GM21529 (cell line): ENCODE measurements around the gene MPLKIP.
A peak's percentile ranks its signal among the peaks of the same experiment; 100 is the strongest.
"Not testable (repeated sequence)": the region's sequence is repeated elsewhere in the genome, so short reads cannot be mapped to it uniquely, and the experiment has no call there.

Experiments
- ATAC-seq: cut with Tn5 transposase; IDR thresholded peaks from one replicate; pipeline ENCODE4 v1.9.1; 2021; ENCODE audit not compliant: unreplicated experiment

MPLKIP gene

DNA sequence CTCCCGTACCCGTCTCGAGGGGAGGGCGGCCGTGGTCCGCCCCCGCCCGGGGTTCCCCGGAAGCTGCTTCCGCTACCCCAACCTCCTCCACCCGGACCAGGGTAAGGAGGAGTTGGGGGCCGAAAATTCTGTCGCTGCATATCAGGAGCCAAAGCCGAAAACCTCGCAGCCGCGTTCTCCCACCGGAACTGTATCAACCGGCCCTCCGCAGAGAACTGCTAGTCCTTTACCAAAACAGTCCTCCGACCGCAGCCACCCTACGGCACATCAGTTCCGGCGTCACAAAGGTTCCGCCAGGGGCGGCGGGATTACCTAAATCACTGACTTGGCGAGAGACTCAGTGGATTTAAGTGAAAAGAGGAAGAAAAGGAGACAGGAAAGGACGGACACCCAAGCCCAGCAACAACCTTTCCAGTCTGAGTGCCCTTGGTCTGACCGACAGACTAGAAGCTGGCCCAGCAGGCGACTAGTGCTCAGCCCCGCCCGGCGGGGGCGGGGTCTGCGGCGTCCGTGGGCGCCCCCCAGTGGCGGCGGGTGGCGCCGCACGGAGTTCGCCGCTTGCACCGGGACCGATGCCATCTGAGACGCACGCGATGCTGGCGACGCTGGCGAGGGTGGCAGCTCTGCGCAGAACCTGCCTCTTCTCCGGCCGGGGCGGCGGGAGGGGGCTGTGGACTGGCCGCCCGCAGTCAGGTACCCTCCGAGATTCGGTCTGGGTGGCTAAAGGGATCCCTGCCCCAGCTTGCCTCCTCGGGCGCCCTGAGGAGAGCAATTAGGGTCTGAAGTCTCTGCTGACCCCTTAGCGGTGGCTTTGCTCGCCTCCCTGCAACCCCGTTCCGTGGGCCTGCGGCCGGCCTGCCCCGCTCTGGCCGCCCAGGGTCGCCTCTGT lies at the start of gene MPLKIP, which contains the start of gene SUGCT:
Gene MPLKIP (minus strand): TSS at position 195 of the 889 bp plus-strand sequence. CDS start 55 bp downstream, at position 140.
Gene SUGCT (plus strand): TSS at position 578 of the 889 bp plus-strand sequence.
- ATAC-seq = peak; percentile 85

DNA sequence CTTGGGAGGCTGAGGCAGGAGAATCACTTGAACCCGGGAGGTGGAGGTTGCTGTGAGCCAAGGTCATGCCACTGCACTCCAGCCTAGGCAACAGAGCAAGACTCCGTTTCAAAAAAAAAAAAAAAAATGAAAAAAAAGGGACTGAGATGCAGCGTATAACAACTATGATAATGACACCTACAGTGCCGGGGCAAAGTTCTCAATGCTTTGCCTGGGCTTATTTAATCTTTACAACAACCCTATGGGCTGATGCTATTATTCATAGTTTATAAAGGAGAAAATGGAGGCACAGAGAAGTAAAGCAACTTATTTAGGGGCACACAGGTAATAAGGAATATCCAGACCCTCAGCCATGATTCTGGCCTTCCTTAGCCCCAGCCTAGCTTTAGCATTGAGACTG lies 48.0 kb upstream of the MPLKIP start:
- ATAC-seq = no peak

DNA sequence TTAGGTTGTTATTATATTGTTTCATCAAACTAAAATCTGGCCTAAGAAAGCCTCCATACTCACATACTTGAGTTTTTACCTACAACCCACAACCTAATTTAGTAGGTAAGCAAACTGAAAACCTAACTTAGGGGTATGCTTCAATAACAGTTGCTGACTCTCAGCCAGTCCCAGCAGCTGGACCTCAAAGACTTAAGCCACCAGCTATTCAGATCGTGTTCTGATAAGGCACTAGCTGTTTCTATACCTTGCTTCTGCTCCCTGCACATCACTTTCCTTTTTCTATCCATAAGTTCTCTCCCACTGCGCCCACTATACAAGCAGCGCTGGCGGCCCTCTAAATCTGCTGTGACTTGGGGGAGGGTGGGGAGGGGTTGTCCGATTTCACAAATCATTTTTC lies 42.6 kb upstream of the MPLKIP start:
- no peak for ATAC-seq

DNA sequence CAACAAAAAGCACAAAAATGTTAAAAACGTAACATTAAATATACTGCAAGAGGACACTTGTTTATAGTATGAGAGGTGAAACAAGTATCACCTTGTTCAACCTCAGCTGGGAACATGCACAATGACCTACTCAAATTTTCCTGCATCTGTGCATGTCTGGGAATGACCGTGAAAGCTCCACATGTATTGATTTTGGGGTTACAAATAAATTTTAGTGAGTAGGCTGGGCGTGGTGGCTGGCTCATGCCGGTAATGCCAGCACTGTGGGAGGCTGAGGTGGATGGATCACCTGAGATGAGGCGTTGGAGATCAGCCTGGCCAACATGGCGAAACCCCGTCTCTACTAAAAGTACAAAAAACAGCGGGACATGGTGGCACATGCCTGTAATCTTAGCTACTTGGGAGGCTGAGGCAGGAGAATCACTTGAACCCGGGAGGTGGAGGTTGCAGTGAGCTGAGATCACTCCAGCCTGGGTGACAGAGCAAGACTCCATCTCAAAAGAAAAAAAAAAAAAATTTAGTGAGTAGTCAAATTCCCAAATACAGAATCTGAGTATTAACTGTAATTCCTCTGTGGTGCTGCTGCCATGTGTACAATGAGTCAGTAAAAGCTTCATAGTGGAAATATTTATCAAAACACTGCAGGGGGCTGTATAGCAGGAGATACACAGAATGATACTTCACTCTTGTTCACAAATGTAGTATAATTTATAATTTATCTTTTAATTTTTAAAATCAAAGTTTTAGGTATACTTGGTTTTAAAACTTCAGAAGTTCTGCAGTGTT lies 41.5 kb upstream of the MPLKIP start:
- ATAC-seq = no peak

DNA sequence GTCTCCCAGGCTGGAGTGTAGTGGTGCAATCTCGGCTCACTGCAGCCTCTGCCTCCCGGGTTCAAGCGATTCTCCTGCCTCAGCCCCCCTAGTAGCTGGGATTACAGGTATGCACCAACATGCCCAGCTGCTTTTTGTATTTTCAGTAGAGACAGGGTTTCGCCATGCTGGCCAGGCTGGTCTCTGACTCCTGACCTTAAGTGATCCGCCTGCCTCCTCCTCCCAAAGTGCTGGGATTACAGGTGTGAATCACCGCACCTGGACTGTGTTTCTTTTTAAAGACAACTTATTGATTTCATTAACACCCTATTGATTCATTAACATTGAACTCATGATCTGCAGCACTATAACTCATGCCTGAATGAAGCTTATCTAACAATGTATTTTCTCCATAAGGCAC lies 40.8 kb upstream of the MPLKIP start:
- ATAC-seq = not testable (repeated sequence)

DNA sequence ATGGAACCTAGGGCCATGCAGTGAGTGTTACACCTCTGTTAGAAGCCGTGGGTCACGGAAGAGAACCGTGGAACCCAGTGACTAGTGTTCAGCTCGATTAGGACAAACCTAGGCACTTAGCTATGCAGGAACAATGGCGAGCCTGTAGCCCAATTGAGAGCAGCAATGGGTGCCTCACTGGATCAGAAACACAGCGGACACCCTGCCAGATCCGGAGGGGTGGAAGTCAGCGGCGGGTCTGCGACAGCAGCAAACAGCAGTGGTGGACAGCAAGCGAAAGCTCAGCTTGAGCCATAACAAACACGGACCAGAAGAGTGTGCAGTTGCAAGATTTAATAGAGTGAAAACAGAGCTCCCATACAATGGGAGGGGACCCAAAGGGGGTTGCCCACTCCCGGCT lies 38.7 kb upstream of the MPLKIP start:
- ATAC-seq = not testable (repeated sequence)

DNA sequence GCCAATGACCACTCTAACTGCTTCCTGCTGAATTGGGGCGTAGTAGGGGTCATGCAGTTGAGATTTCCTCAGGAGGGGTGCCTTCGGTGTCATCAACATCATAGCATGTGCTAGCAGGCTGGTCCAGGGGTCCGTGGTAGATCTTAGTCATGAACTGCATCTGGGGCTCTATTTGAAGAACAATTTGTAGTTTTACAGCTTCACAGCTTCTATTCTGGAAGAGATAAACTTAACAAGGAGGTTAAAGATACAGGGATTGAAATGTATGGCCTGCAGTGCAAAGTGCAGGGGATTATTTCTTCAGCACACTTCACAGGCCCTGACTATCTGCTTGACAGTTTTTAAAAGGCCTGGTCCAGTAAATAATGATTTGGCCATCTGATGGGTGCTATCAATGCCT lies 33.8 kb upstream of the MPLKIP start:
- ATAC-seq = not testable (repeated sequence)

DNA sequence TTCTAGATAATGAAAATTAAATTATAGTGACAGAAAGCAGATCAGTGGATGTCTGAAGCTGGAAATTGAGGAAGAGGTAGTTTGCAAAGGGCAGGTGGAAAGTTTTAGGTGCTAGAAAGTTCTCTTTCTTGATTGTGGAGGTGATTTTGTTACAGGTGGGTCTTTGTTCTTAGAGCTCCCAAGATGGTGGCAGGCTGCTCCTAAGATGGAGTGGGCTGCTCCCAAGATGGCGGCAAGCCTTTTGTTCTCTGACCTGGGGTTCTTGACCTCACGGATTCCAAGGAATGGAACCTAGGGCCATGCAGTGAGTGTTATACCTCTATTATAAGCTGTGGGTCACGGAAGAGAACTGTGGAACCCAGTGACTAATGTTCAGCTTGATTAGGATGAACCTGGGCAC lies 32.9 kb upstream of the MPLKIP start:
- ATAC-seq = no peak

DNA sequence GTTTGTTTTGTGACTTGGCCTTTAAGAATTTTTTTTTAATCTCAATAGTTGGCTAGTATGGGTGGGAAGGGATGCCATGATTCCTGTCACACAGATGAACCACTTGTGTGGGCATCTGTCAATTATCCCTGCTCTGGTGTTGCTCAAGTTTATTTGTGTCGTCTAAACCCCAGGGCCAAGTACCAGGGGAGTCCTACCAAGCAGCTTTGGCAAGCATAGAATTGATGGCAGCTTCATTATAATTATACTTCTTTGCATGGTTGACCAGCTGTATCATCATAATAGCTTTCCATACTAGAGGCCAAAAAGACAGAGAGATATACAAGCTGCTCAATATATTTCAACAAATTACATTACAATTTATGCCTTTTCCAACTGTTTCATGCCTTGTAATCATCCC lies 30.8 kb upstream of the MPLKIP start:
- no peak for ATAC-seq

DNA sequence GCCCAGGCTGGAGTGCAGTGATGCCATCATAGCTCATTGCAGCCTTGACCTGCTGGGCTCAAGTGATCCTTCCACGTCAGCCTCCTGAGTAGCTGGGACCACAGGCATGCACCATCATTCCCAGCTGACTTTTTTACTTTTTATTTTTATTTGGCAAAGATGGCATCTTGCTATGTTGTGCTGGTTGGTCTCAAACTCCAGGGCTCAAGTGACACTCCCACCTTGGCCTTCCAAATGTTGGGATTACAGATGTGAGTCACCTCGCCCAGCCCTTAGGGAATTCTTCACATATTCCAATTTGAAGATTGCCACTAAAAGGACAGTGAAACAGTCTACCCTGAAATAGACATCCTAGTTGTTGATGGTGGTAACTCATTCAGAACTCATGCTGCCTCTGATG lies 28.1 kb upstream of the MPLKIP start:
- no peak for ATAC-seq

DNA sequence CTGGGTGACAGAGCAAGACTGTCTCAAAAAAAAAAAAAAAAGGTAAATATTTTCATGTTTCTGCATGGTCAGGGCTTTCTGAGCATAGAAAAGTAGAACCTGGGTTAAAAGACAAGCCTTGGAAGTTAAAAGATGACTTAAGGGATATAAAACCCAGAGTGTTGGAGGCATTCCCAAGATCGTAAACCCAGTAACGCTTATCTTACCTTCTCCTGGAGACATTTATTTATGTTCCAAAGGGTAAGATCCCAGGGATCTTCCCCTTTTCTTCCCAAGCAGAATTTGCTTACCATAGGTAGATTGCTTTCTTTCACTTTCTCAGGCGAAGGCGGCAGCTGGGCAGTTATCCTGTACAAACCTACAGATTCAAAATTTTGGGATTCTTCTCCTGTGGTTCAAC lies 22.6 kb upstream of the MPLKIP start:
- no peak for ATAC-seq

DNA sequence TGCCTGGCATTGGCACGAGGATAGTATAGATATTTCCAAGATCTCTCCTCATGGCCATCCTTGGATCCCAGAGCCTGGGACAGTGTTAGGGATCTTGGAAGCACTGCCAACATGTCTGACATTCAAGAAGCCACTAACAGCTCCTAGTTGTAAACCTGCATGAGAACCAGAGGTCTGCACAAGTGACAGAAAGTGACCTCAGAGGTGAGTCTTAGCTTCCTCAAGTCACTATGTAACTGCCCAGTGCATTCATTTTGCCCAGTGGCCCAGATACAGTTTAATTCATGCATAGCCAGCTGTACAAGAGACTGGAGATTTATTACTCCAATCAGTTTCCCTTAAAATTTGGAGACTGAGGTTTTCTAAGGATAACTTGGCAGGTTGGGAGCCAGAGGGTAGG lies 17.1 kb upstream of the MPLKIP start:
- ATAC-seq = no peak

DNA sequence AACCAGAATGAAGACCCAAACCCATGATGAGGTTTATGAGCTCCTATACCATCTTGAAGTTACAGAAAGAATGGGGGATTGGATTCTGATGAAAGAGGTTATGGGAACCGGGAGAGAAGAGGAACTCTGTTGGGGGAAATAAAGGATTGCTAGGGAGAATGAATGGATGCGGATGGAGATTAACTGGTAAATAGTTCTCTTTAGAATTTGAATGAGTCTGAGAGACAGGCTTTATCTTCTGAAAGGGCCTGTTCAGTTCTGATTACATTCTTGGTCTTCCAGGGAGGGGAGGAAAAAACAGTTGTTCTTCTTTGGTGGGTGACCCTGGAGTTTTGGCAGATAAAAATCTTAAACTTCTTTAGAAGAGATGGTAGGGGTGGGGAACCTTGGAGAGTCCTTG lies 14.2 kb upstream of the MPLKIP start:
- no peak for ATAC-seq

DNA sequence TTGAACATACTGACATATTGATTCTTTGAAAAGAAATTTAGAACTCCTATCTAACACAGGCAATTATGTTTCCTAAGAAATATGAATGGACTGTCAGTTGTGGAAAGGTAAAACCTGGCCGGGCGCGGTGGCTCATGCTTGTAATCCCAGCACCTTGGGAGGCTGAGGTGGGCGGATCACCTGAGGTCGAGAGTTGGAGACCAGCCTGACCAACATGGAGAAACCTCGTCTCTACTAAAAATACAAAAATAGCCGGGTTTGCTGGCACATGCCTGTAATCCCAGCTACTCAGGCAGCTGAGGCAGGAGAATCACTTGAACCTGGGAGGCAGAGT lies 13.8 kb upstream of the MPLKIP start:
- not testable (repeated sequence) for ATAC-seq

DNA sequence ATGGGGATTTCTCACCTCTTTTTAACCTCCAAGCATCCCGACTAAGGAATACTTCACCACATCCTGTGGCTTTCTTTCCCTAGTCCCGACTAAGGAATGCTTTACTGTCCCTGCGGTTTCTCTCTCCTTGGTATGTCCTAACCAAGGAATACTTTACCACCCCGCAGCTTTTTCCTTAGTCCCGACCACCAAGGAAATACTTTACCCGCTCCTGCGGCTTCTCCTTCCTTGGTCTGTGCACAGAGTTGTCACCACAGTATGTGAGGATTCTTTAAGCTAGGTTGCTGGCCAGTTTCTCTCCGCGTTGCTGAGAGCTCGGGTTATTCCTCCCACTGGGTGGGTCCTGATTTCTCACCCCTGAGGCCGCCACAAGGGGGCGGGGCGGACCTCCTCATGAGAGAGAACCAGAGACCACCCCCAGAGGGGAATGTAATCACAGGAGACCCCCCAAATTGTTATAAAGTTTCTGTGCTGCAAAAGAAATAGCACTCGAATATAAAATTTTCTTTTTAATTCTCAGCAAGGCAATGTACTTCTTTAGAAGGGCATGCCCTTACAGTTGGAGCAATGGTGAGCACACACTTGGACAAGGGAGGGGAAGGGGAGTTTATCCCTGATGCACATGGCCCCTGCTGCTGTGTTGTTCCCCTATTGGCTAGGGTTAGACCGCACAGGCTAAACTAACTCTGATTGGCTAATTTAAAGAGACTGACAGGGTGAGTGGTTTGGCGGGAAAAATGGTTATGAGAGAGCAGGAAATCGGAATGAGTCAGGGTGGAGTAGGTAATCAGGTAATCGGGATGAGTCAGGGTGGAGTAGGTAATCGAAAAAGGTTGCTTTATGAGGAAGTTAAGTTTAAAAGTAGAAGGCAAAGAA lies 13.2 kb upstream of the MPLKIP start:
- ATAC-seq = no peak

DNA sequence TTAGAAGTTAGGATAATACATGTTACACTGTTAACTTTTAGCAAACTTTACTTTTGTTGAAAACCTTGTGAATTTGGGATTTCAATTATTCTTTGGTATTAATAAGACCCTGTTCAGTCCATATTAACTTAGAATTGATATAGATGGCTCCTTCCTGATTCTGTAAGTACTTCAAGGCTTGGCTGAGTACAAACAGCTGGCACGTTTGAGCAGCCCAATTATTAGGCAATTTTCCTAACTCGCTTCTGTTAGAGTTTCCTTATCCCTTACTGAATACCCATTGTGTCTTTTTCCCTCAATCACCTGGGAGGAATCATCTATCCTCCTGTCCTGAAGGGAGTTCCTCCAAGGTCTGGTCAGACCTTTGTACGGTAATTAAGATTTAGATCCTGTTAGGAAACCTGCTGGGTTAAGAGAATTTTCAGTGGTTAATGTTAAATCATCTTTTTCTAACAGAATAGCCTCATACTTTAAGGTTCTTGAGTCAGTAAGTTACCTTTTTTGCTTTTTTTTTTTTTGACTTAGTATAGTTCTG lies 11.2 kb upstream of the MPLKIP start:
- ATAC-seq = not testable (repeated sequence)

DNA sequence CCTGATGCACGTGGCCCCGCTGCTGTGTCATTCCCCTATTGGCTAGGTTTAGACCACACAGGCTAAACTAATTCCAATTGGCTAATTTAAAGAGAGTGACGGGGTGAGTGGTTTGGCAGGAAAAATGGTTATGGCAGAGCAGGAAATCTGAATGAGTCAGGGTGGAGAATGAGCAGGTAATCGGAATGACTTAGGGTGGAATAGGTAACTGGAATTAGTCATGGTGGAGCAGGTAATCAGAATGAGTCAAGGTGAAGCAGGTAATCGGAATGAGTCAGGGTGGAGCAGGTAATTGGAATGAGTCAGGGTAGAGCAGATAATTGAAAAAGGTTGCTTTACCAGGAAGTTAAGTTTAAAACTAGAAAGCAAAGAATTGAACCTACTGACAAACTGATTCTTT lies 7.5 kb upstream of the MPLKIP start:
- not testable (repeated sequence) for ATAC-seq

DNA sequence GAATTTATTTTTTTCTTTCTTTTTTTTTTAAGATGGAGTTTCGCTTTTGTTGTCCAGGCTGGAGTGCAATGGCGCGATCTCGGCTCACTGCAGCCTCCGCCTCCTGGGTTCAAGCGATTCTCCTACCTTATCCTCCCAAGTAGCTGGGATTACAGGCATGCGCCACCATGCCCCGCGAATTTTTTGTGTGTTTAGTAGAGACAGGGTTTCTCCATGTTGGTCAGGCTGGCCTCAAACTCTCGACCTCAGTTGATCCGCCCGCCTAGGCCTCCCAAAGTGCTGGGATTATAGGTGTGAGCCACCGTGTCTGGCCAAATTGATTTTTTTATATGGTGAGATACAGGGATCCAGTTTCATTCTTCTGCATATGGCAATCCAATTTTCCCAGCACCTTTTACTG lies 5.5 kb upstream of the MPLKIP start:
- ATAC-seq = not testable (repeated sequence)

DNA sequence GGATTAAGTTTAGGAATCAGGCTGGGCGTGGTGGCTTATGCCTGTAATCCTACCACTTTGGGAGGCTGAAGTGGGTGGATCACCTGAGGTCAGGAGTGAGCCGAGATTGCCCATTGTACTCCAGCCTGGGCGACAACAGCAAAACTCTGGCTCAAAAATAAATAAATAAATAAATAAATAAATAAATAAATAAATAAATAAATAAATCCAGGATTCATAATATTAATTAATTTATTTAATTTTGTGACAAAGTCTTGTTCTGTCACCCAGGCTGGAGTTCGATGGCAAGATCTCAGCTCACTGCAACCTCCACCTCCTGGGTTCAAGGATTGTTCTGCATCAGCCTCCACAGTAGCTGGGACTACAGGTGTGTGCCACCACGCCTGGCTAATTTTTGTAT lies 4.6 kb upstream of the MPLKIP start:
- no peak for ATAC-seq

DNA sequence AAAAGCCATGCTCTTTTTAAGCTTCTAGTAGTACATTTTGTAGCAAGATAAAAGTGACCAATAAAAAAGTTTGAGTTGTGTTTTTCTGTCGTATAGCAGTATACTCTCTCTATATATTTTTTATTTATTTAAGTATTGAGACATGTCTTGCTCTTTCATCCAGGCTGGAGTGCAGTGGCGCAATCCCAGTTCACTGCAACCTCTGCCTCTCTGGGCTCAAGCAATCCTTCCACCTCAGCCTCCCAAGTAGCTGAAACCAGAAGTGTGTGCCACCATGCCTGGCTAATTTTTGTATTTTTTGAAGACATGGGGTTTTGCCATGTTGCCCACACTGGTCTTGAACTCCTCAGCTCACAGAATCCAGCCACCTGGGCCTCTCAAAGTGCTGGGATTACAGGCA lies 3.1 kb upstream of the MPLKIP start:
- ATAC-seq = no peak

DNA sequence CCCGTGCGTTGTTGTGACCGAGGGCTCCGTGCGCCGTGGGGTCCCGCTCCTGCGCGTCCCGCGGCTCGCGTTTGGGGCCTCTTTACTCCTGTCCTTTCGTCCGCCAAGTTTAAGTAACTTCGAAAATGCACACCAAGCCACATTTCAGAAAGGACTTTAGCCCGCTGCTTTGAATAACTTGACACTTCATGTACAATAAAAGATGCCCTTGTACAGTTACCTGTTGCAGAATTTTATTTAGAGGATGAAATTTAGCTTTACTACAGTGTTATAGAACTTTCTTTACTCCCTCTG lies 842 bp upstream of the MPLKIP start:
- peak; percentile 7 for ATAC-seq
